Lower leg skin (tissue), 4 donors: ENCODE measurements around the gene HAND1. TPM values are rescaled to one million over a fixed set of nuclear protein-coding genes. Genes with fewer than 3 reads are reported as not detected.

Source experiments
- DNase-seq, 2 donors: peaks; one replicate each; pipeline ENCODE4 v3.0.0-alpha.2; 2019; ENCODE audit warnings: low spot score in 2 of 2
- H3K4me3 ChIP-seq: fragments of 200-600 bp; sonication (generic); 2 replicates; pipeline ENCODE4 v1.5.1; 2017; ENCODE audit warnings: mild to moderate bottlenecking, low read depth; ENCODE audit not compliant: poor library complexity, severe bottlenecking
- CTCF ChIP-seq, 3 donors: fragments of 450-650 bp; IDR thresholded peaks; one replicate each; pipeline ENCODE4 v1.5.1; 2016; ENCODE audit warnings: antibody characterized with exemption in 3 of 3, mild to moderate bottlenecking in 3 of 3, moderate library complexity in 2 of 3
- POLR2A ChIP-seq, 2 donors: fragments of 450-650 bp; IDR thresholded peaks; one replicate each; pipeline ENCODE4 v1.6.1; 2016 to 2017; ENCODE audit warnings: antibody characterized with exemption in 2 of 2, mild to moderate bottlenecking in 1 of 2, moderate library complexity in 1 of 2
- WGBS, 2 donors: methylation state at CpG; one replicate each; pipeline ENCODE4 v1.1.5; 2018; 5-methylcytosine and 5-hydroxymethylcytosine counted together
- intact Hi-C: fragments of 100-400 bp; cut with DNase I; formaldehyde crosslinking; loops from one replicate; pipeline ENCODE4 v1.15.0; 2023; ENCODE audit warnings: low total_unique reads
- total RNA-seq, 4 donors: library from RNA; depleted of rRNA; stranded (reverse); fragments of >200 nt; gene quantifications; one replicate each; pipeline ENCODE4 v1.1.0, GENCODE V29; 2016

The HAND1 gene
- total RNA-seq, 4 donors from 2014 or later, result not detected

- DNase-seq, result no peak
Observed at GRCh38 chr5:154505567-154505966, 27.5 kb upstream of the HAND1 start.

GRCh38 chr5:154503698-154504039 lies 25.6 kb upstream of the HAND1 start:
- WGBS, 2 donors, result 92 to 95% methylated on average over 2 of the region's 2 CpGs
- TF ChIP-seq POLR2A (IDR thresholded peaks at IDR 0.05) (no peak), CTCF (IDR thresholded peaks at IDR 0.05) (no peak)
- intact Hi-C loops, result no loop called here
- H3K4me3 ChIP-seq, result no peak overlapping the region
- DNase-seq, result no peak

More at GRCh38 chr5:154505567-154505966, 27.5 kb upstream of the HAND1 start:
- H3K4me3 ChIP-seq, result no peak overlapping the region
- 80 to 84% methylated on average over 9 to 10 of the region's 10 CpGs for WGBS, 2 donors
- TF ChIP-seq CTCF (IDR thresholded peaks at IDR 0.05) (no peak), POLR2A (IDR thresholded peaks at IDR 0.05) (no peak)
- intact Hi-C loops, result no loop called here

GRCh38 chr5:154502180-154502579 lies 24.2 kb upstream of the HAND1 start:
- no peak for TF ChIP-seq CTCF (IDR thresholded peaks at IDR 0.05)
- no peak for TF ChIP-seq POLR2A (IDR thresholded peaks at IDR 0.05)
- 94 to 95% methylated on average over 1 of the region's 1 CpG for WGBS, 2 donors
- no peak for DNase-seq
- intact Hi-C loops, result no loop called here
- no peak overlapping the region for H3K4me3 ChIP-seq

- no peak for TF ChIP-seq CTCF (IDR thresholded peaks at IDR 0.05)
- TF ChIP-seq POLR2A (IDR thresholded peaks at IDR 0.05), result no peak
- intact Hi-C loops, result no loop called here
- no peak for DNase-seq
- H3K4me3 ChIP-seq, result no peak overlapping the region
- 58 to 63% methylated on average over 2 of the region's 2 CpGs for WGBS, 2 donors
Observed at GRCh38 chr5:154501566-154501965, 23.5 kb upstream of the HAND1 start.

- intact Hi-C loops, result no loop called here
- no peak overlapping the region for H3K4me3 ChIP-seq
- TF ChIP-seq POLR2A (IDR thresholded peaks at IDR 0.05) (no peak), CTCF (IDR thresholded peaks at IDR 0.05) (no peak)
- WGBS, 2 donors, result 91 to 100% methylated on average over 2 of the region's 2 CpGs
- DNase-seq, result no peak
Observed at GRCh38 chr5:154498994-154499393, 21.0 kb upstream of the HAND1 start.

- no peak for DNase-seq
- intact Hi-C loops, result no loop called here
- no peak for TF ChIP-seq POLR2A (IDR thresholded peaks at IDR 0.05)
- TF ChIP-seq CTCF (IDR thresholded peaks at IDR 0.05), result no peak
- no peak overlapping the region for H3K4me3 ChIP-seq
- WGBS, 2 donors, result 74 to 76% methylated on average over 1 of the region's 1 CpG
Observed at GRCh38 chr5:154498591-154498990, 20.6 kb upstream of the HAND1 start.
